HG03565 (cell line): ENCODE data around the gene TTF2.
"Not testable (repeated sequence)": the region's sequence is repeated elsewhere in the genome, so short reads cannot be mapped to it uniquely, and the experiment has no call there.

ENCODE experiments used
- ATAC-seq: cut with Tn5 transposase; IDR thresholded peaks from one replicate; pipeline ENCODE4 v1.9.1; 2021; ENCODE audit warnings: mild to moderate bottlenecking, moderate library complexity; ENCODE audit not compliant: unreplicated experiment

The TTF2 gene

DNA sequence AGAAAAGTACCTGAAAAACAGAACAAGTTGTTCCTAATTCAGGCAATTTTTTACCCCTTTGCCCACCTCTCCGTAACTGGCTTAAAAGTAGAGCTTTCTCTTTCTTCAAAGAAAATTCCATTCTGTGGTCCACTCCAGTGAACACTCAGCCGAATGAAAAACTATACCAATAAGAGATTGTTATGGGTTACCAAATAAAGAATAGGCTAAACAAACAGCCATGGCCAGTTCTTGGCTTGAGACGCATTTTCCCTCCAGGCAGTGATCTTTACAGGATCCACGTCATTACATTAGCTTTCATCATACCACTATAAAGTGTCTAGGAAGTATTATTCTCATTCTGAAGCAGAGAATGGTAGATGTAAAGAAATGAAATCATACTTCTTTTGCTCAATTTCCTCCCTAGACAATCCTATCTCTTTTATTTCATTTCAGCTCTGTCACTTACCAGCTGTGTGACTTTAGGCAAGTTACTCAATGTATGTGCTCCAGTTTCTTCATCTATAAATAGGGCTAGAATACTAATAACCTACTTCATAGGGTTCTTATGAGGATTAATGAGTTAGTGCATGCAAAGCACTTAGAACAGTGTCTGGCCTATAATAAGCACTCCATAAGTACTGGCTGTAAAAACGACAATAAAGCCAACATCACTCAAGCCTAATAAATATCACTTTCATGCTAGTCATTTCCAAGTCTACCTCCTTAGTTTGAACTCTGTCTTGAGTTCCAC lies 87.9 kb downstream of the TTF2 start:
- no peak for ATAC-seq

DNA sequence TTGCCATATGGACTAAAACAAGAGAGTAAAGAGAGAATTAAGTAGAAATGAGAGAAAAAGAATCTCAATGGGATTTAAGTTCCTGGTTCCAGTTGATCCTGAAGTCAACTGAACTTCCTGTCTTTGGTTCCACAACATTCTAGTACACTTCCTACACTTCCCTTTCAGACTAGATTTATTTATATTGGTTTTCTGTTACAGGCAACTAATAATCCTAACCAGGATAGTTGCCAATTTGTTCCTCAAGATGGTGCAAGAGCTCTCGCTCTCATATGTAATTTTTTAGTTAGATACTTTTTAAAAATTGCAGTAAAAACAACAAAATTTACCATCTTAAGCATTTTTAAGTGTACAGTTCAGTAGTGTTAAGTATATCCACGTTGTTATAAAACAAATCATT lies 90.2 kb downstream of the TTF2 start:
- no peak for ATAC-seq

DNA sequence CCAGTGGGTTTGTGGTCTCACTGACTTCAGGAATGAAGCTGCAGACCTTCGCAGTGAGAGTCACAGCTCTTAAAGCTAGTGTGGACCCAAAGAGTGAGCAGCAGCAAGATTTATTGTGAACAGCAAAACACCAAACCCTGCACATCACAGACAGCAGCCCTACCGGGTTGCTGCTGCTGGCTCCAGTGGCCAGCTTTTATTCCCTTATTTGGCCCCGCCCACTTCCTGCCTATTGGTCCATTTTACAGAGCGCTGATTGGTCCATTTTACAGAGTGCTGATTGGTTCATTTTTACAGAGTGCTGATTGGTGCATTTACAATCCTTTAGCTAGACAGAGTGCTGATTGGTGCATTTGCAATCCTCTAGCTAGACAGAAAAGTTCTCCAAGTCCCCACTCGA lies 91.2 kb downstream of the TTF2 start:
- not testable (repeated sequence) for ATAC-seq
